IPS DF 6.9 (cell line): Measurements from ENCODE around the gene R3HCC1L.

Source experiments
- DNase-seq: peaks from one replicate; pipeline ENCODE4 v3.0.0-alpha.2; 2013; ENCODE audit warnings: low read depth, low spot score
- H3K27ac ChIP-seq: one replicate; pipeline ENCODE4 v1.5.1; 2013; ENCODE audit warnings: low read length, control low read depth
- H3K27me3 ChIP-seq: 2 replicates; pipeline ENCODE4 v1.6.1; 2013; ENCODE audit warnings: mild to moderate bottlenecking, low read length; ENCODE audit not compliant: control insufficient read depth, insufficient read depth
- H3K36me3 ChIP-seq: 2 replicates; pipeline ENCODE4 v1.6.1; 2013; ENCODE audit warnings: low read length; ENCODE audit not compliant: control insufficient read depth, insufficient read depth
- H3K4me1 ChIP-seq: 2 replicates; pipeline ENCODE4 v1.6.1; 2013; ENCODE audit warnings: low read length; ENCODE audit not compliant: control insufficient read depth, insufficient read depth
- H3K4me3 ChIP-seq: 2 replicates; pipeline ENCODE4 v1.5.1; 2013; ENCODE audit warnings: mild to moderate bottlenecking, low read length
- H3K9me3 ChIP-seq: 2 replicates; pipeline ENCODE4 v1.6.1; 2013; ENCODE audit warnings: low read length, inconsistent platforms; ENCODE audit not compliant: control insufficient read depth, insufficient read depth
- WGBS: extraction: QIAGEN DNeasy Blood & Tissue Kit; methylation state at CpG from one replicate; pipeline ENCODE4 v1.1.7; 2013; ENCODE audit warnings: mixed read lengths, missing lambda C conversion rate; ENCODE audit not compliant: insufficient read length, insufficient coverage; 5-methylcytosine and 5-hydroxymethylcytosine counted together

The R3HCC1L gene

GRCh38 chr10:98265403-98266378 lies 131.2 kb downstream of the R3HCC1L start:
- Histone ChIP-seq H3K27me3 (peaks cover 2% of the 10 kb centered on the region; the same call in 1 of the 2 replicates), H3K4me1 (peaks cover 4% of the 10 kb centered on the region; the same call in 1 of the 2 replicates), H3K27ac (no peak overlapping the region), H3K4me3 (no peak overlapping the region), H3K9me3 (no peaks in the 10 kb centered on the region), H3K36me3 (no peaks in the 10 kb centered on the region)
- no peak for DNase-seq
- WGBS = no CpG with 5 or more reads among the region's 17 CpGs

GRCh38 chr10:98266647-98267046 lies 132.2 kb downstream of the R3HCC1L start:
- Histone ChIP-seq H3K9me3 (no peaks in the 10 kb centered on the region), H3K27ac (no peak overlapping the region), H3K36me3 (no peaks in the 10 kb centered on the region), H3K4me1 (peaks cover 4% of the 10 kb centered on the region; the same call in 1 of the 2 replicates), H3K27me3 (peaks cover 2% of the 10 kb centered on the region; the same call in 1 of the 2 replicates), H3K4me3 (no peak overlapping the region)
- no peak for DNase-seq
- no CpG with 5 or more reads among the region's 5 CpGs for WGBS

DNA sequence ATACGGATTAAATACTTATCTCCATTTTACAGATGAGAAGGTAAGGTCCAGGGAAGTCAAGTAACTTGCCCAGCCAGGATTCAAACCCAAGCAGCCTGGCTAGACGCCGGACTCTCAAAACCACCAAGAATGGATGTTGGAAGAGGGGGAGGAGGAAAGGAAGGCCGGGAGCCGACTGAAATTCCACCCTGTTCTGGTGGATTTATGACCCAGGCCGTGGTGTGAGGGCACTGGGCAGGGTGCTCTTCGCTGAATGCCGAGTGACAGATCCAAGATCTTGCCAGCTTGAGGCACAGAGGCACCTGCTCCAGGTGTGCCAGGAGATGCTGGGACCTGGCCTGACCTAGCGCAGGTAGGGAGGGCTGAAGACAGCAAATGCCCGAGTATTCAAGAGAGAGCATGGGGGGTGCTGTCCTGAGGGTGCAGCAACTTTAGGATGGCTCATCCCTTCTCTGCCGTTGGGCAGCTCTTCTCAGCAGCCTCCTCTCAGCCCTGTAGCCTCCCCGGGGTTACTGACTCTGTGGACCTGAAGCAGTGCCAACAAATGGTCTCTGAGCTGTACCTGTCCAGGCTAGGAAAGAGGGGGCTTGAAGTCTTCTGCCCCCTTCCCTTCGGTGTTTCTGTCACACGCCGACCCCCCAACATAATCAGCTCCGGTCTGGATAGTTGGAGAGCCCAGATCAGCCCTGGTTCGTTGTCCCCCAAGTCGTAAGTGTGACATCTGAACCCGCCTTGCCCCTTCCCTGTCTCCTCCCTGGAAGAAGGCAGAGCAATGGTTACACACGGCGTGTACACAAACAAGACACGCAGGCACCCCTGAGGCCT lies 132.8 kb downstream of the R3HCC1L start:
- peak overlapping the region; percentile 52; the same call in 1 of the 2 replicates for H3K4me3 ChIP-seq
- H3K27ac ChIP-seq = no peak overlapping the region
- no peak for DNase-seq
- H3K4me1 ChIP-seq = peaks cover 4% of the 10 kb centered on the region; the same call in 1 of the 2 replicates
- H3K9me3 ChIP-seq = no peaks in the 10 kb centered on the region
- H3K36me3 ChIP-seq = no peaks in the 10 kb centered on the region
- WGBS = no CpG with 5 or more reads among the region's 22 CpGs
- peaks cover 2% of the 10 kb centered on the region; the same call in 1 of the 2 replicates for H3K27me3 ChIP-seq

- DNase-seq = no peak
- no peaks in the 10 kb centered on the region for H3K9me3 ChIP-seq
- peaks cover 4% of the 10 kb centered on the region for H3K4me1 ChIP-seq
- no peak within 1 kb of the TSS for H3K27ac ChIP-seq
- peaks cover 2% of the 10 kb centered on the region; the same call in 1 of the 2 replicates for H3K27me3 ChIP-seq
- WGBS = no CpG with 5 or more reads among the region's 75 CpGs
- no peaks in the 10 kb centered on the region for H3K36me3 ChIP-seq
- peak within 1 kb of the TSS; percentile 52; the same call in 1 of the 2 replicates for H3K4me3 ChIP-seq
Measured at GRCh38 chr10:98267894-98268693, 133.6 kb downstream of the R3HCC1L start, which contains the start of gene LOXL4. Gene LOXL4 (minus strand): TSS chr10:98268194. CDS start chr10:98263019, 5,175 bp downstream.

DNA sequence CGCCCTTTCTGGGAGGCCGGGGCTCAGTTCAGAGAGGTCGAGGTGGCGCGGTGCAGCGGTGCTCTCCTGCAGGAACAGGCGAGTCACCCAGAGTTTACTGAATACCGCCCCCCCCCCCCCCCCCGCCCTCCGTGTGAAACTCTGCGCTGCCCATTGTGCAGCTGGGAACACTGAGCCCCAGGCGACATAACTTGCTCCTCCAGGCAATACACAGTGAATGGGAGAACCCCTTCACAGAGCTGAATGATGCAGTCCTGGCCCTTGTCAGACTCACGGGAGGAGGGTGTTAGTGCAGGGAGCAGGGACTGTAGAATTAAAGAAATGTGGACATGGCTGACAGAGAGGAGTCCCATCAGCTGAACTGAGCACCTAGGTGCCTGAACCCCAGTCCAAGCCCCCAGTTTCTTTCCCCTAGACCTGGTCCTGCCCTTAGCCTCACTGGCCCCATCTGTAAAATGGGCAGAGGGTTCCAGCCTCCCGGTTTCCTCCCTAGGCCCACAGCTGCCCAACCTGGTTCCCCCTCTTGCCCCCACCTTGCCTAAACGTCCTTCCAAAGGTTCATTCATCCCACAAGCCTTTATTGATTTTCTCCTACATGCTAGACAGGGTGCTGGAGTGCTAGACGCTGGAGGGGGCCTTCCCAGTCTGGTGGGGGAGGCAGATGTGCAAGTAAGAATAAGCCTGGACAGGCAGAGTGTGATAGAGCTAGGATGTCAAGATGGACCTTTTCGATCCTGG lies 134.4 kb downstream of the R3HCC1L start:
- no peaks in the 10 kb centered on the region for H3K36me3 ChIP-seq
- peak overlapping the region; percentile 52; the same call in 1 of the 2 replicates for H3K4me3 ChIP-seq
- no peaks in the 10 kb centered on the region for H3K9me3 ChIP-seq
- DNase-seq = no peak
- no peak overlapping the region for H3K27ac ChIP-seq
- no CpG with 5 or more reads among the region's 17 CpGs for WGBS
- peaks cover 2% of the 10 kb centered on the region; the same call in 1 of the 2 replicates for H3K27me3 ChIP-seq
- peaks cover 4% of the 10 kb centered on the region for H3K4me1 ChIP-seq

GRCh38 chr10:98269435-98269912 lies 135.0 kb downstream of the R3HCC1L start:
- DNase-seq = no peak
- peaks cover 2% of the 10 kb centered on the region; the same call in 1 of the 2 replicates for H3K27me3 ChIP-seq
- no peaks in the 10 kb centered on the region for H3K9me3 ChIP-seq
- H3K27ac ChIP-seq = no peak overlapping the region
- no CpG with 5 or more reads among the region's 8 CpGs for WGBS
- H3K4me1 ChIP-seq = peaks cover 4% of the 10 kb centered on the region
- no peaks in the 10 kb centered on the region for H3K36me3 ChIP-seq
- no peak overlapping the region for H3K4me3 ChIP-seq

DNA sequence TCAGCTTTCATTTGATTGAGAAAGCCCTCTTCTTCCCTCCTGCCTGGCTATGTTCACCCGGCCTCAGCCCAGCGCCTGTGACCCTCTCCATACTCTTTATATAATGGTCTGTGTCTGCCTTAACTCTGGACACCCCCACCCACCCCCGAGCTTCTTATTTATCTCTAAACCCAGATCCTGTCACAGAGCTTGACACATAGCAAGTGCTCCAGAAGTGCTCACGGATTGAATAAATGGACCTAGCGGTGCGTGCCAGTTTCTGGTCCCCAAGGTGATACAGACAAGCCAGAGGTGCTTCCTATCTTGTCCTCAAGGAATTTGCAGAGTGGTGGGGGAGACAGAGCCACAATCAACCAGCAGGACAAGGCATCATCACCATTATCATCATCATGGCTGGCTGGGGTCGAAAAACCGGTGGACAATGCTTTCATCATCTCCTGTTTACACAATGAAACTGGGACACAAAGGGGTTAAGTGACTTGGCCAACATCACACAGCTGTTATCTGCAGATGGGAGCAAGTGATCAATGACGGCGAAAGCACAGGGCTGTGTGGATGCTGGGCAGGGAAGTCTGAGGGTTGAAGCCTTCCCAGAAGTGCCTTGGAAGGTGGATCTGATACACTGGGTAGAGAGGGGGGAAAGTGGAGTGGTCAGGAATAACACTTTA lies 135.8 kb downstream of the R3HCC1L start:
- no CpG with 5 or more reads among the region's 10 CpGs for WGBS
- H3K4me3 ChIP-seq = no peak overlapping the region
- H3K27ac ChIP-seq = no peak overlapping the region
- DNase-seq = no peak
- H3K9me3 ChIP-seq = no peaks in the 10 kb centered on the region
- H3K4me1 ChIP-seq = peaks cover 4% of the 10 kb centered on the region
- H3K36me3 ChIP-seq = no peaks in the 10 kb centered on the region
- H3K27me3 ChIP-seq = peaks cover 2% of the 10 kb centered on the region; the same call in 1 of the 2 replicates

DNA sequence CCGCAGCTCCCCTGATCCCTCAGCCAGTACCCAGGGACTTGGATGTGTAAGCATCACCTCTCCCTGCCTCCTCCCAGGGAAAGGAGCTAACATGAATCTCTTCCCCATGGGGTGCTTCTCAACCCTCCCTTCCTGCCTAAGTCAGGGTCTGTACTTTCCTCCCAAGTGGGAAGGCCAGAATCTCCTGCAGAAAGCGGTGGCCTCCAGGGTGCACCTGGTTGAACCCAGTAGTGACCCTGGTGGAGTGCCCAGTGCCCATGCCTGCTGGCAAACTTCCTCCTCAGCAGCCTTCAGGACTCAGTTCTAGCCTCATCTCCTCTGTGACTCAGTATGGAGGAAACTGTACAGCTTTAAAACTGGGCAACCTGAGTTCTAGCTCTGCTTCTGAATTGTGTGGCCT lies 136.3 kb downstream of the R3HCC1L start:
- no peaks in the 10 kb centered on the region for H3K9me3 ChIP-seq
- peaks cover 2% of the 10 kb centered on the region; the same call in 1 of the 2 replicates for H3K27me3 ChIP-seq
- H3K4me1 ChIP-seq = peaks cover 4% of the 10 kb centered on the region
- WGBS = no CpG with 5 or more reads among the region's 2 CpGs
- H3K27ac ChIP-seq = no peak overlapping the region
- no peak overlapping the region for H3K4me3 ChIP-seq
- DNase-seq = no peak
- H3K36me3 ChIP-seq = no peaks in the 10 kb centered on the region

DNA sequence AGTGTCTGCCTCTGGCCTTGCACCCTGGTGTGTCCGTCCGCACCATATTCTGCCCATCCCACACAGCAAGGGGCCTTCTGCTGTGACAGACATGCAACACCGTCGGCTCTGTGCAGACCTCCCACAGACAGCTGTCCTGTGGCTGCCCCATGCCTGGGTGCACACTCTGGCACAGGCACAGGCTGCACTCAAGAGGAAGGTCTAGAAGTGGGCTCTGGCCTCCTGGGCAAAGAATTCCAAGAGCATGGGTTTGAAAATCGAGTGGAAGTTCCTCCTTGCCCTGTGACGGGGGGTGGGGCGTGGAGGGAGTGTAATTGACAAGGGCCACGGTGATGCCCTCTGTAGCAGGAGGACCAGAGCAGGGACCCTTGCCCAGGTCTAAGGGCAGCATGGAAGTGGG lies 137.8 kb downstream of the R3HCC1L start:
- Histone ChIP-seq H3K27ac (no peak overlapping the region), H3K4me3 (no peak overlapping the region), H3K27me3 (peaks cover 2% of the 10 kb centered on the region; the same call in 1 of the 2 replicates), H3K4me1 (peaks cover 4% of the 10 kb centered on the region), H3K36me3 (no peaks in the 10 kb centered on the region), H3K9me3 (no peaks in the 10 kb centered on the region)
- no peak for DNase-seq
- no CpG with 5 or more reads among the region's 8 CpGs for WGBS
